Activated naive CD8-positive, alpha-beta T cell treated with anti-CD3 and anti-CD28 coated beads, Interleukin-2, amount 50 U/mL, for 24 hours (primary cell): ENCODE measurements around the gene SIGLEC1.

Experiments
- ATAC-seq: fragments of 150-1000 bp; cut with Tn5 transposase; one replicate; pipeline ENCODE4 v1.10.0; 2021
- DNase-seq: peaks from one replicate; pipeline ENCODE4 v3.0.0; 2021
- H3K27ac Mint-ChIP-seq: one replicate; pipeline ENCODE4 v1.8.0; 2021; ENCODE audit warnings: mild to moderate bottlenecking, mixed read lengths
- H3K27me3 Mint-ChIP-seq: one replicate; pipeline ENCODE4 v1.8.0; 2021; ENCODE audit warnings: mixed read lengths
- H3K36me3 Mint-ChIP-seq: one replicate; pipeline ENCODE4 v1.8.0; 2021; ENCODE audit warnings: low read depth, mixed read lengths
- H3K4me1 Mint-ChIP-seq: one replicate; pipeline ENCODE4 v1.8.0; 2021; ENCODE audit warnings: mixed read lengths
- H3K4me3 Mint-ChIP-seq: one replicate; pipeline ENCODE4 v1.8.0; 2021; ENCODE audit warnings: mild to moderate bottlenecking, moderate library complexity, mixed read lengths
- H3K9me3 Mint-ChIP-seq: one replicate; pipeline ENCODE4 v1.8.0; 2021; ENCODE audit warnings: mixed read lengths

The SIGLEC1 gene

DNA sequence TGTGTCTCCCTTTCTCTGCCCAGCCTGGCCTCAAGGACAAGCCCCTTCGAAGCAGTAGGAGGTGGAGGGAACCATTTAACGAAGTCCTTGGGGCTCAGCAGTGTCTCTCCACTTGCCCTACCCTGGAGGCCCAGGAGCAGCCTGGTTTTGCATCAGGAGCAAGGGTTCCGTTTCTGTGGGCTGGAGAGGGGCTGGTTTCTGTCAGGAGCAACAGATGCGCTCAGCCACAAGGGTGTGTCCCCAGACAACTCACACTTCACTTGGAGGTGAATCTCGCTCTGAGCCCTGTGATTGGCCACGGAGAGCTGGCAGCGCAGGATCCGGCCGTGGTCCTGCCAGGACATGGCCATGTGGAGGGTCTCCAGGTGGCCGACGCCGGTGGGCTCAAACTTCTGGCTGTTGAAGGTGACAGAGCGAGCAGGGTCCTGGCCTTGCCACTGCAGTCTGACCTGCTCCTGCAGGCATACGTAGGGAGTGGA lies 6.9 kb downstream of the SIGLEC1 start:
- ATAC-seq (no peak), DNase-seq (no peak)
- no peaks in the 10 kb centered on the region for H3K36me3 Mint-ChIP-seq
- H3K9me3 Mint-ChIP-seq = no peaks in the 10 kb centered on the region
- H3K27me3 Mint-ChIP-seq = no peaks in the 10 kb centered on the region
- H3K4me1 Mint-ChIP-seq = no peaks in the 10 kb centered on the region
- H3K27ac Mint-ChIP-seq = no peak overlapping the region
- no peak overlapping the region for H3K4me3 Mint-ChIP-seq

- no peak overlapping the region for H3K27ac Mint-ChIP-seq
- ATAC-seq (no peak), DNase-seq (no peak)
- no peak overlapping the region for H3K4me3 Mint-ChIP-seq
- no peaks in the 10 kb centered on the region for H3K36me3 Mint-ChIP-seq
- H3K27me3 Mint-ChIP-seq = no peaks in the 10 kb centered on the region
- no peaks in the 10 kb centered on the region for H3K4me1 Mint-ChIP-seq
- H3K9me3 Mint-ChIP-seq = no peaks in the 10 kb centered on the region
Observed at GRCh38 chr20:3704087-3704486, 8.3 kb downstream of the SIGLEC1 start.

DNA sequence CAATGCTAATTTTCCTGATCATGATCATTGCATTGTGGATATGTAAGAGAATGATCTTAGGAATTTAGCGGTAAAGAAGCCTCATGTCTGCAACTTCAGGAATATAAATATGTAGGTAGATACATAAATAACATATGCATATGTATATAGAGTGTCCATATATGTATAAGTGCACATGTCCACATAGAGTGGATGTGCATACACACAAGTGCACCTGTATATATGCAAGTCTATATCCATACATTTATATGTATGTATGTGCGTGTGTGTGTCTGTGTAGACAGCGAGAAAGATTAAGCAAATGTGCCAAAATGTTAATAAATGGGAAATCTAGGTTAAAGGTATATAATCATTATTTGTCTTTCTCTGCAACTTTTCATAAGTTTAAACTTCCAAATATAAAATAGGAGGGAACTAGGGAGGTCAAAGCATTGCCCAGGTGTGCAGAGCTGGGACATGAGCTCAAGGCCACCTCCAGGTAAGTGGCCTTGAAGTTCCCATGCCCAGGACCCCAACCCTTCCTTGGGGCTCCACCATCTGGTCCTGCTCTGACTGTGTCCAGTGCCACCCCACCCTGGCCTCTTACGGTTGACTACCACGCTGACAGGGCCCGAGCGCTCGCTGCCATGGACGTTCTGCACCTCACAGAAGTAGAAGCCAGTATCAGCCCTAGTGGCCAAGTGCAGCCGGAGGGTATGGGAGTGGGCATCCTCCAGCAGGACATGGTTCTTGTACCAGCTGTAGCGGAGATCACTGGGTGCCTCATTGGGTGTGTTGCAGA lies 9.6 kb downstream of the SIGLEC1 start:
- Mint-ChIP-seq H3K27ac (no peak overlapping the region), H3K27me3 (no peaks in the 10 kb centered on the region), H3K4me1 (no peaks in the 10 kb centered on the region), H3K36me3 (no peaks in the 10 kb centered on the region), H3K9me3 (no peaks in the 10 kb centered on the region), H3K4me3 (no peak overlapping the region)
- no peak for DNase-seq
- ATAC-seq = no peak

DNA sequence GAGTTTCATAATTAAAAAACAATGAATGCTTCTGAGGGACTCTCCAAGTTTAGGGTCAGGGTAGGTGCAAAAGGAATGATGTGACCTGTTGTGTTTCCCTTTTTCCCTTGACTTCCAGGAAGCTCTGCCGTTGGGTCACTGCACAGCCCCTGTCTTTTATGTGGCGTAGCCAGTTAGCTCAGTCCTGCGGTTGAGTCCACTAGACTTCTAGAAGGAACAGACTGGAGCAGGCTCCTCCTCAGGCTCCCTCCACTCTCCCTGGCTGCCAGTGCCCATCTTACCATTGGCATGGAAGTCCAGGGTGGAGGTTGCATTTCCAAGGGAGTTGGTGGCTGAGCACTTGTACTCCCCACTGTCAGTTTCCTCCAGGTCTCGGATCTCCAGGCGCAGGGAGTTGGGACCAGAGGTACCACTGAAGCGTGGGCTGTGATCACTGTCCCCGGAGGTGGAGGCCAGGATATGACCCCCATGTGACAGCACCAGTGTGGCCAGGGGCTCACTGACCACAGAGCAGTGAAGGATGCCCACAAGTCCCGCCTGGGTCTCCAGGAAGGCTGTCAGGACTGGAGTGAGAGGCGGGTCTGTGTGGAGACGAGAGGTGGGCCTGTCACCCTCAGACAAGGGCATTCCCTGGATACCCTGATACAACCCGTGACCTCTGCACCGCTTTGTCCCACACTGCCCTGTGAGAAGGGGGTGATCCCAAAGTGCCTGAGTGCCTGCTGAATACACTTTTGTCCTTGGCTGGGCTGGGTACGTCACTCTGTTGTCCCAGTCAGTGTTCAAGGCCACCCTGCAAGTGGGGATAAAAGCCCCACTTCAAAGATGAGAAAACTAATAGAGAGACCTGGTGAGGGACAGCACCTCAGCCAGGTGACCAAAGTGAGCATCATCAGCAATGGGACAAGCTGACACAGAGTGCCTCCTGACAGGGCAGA lies 11.1 kb downstream of the SIGLEC1 start:
- H3K4me3 Mint-ChIP-seq = no peak overlapping the region
- no peaks in the 10 kb centered on the region for H3K27me3 Mint-ChIP-seq
- no peaks in the 10 kb centered on the region for H3K4me1 Mint-ChIP-seq
- ATAC-seq (no peak), DNase-seq (no peak)
- no peaks in the 10 kb centered on the region for H3K36me3 Mint-ChIP-seq
- H3K27ac Mint-ChIP-seq = no peak overlapping the region
- no peaks in the 10 kb centered on the region for H3K9me3 Mint-ChIP-seq

GRCh38 chr20:3699037-3699436 lies 13.4 kb downstream of the SIGLEC1 start:
- H3K27ac Mint-ChIP-seq = no peak overlapping the region
- no peak for ATAC-seq

DNA sequence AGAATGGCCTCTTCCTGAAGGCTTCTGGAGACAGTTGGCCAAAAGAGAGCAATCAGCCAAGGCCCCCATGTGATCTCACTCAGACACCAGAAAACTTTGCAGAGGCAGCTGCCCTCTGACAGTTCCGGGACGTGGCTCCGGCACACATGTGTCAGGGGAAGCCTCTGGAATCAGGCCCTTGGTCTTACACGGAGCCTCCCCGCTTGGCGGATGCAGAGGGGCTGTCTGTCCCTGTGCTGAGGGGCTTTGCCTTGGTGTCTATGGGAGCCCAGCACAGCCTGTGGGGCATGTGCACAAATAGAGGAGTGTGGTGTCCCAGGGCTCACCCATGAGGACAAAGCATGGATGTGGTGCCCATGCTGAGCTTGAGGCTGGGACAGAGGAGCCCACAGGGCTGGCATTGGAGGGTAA lies 13.8 kb downstream of the SIGLEC1 start:
- no peaks in the 10 kb centered on the region for H3K9me3 Mint-ChIP-seq
- H3K4me3 Mint-ChIP-seq = no peak overlapping the region
- ATAC-seq (no peak), DNase-seq (no peak)
- H3K4me1 Mint-ChIP-seq = no peaks in the 10 kb centered on the region
- H3K36me3 Mint-ChIP-seq = no peaks in the 10 kb centered on the region
- H3K27ac Mint-ChIP-seq = no peak overlapping the region
- H3K27me3 Mint-ChIP-seq = no peaks in the 10 kb centered on the region

More at GRCh38 chr20:3699037-3699436, 13.4 kb downstream of the SIGLEC1 start:
- Mint-ChIP-seq H3K9me3 (no peaks in the 10 kb centered on the region), H3K36me3 (no peaks in the 10 kb centered on the region), H3K27me3 (no peaks in the 10 kb centered on the region), H3K4me3 (no peak overlapping the region), H3K4me1 (no peaks in the 10 kb centered on the region)
- DNase-seq = no peak

GRCh38 chr20:3697588-3698305 lies 14.7 kb downstream of the SIGLEC1 start:
- H3K36me3 Mint-ChIP-seq = no peaks in the 10 kb centered on the region
- ATAC-seq = no peak
- H3K4me3 Mint-ChIP-seq = no peak overlapping the region
- H3K9me3 Mint-ChIP-seq = no peaks in the 10 kb centered on the region
- no peaks in the 10 kb centered on the region for H3K4me1 Mint-ChIP-seq
- H3K27me3 Mint-ChIP-seq = no peaks in the 10 kb centered on the region
- DNase-seq = no peak
- H3K27ac Mint-ChIP-seq = no peak overlapping the region

GRCh38 chr20:3696745-3697587 lies 15.4 kb downstream of the SIGLEC1 start:
- Mint-ChIP-seq H3K27ac (no peak overlapping the region), H3K36me3 (no peaks in the 10 kb centered on the region), H3K9me3 (no peaks in the 10 kb centered on the region), H3K27me3 (no peaks in the 10 kb centered on the region), H3K4me1 (no peaks in the 10 kb centered on the region), H3K4me3 (no peak overlapping the region)
- ATAC-seq (no peak), DNase-seq (no peak)

- no peaks in the 10 kb centered on the region for H3K9me3 Mint-ChIP-seq
- DNase-seq (no peak), ATAC-seq (no peak)
- no peak overlapping the region for H3K4me3 Mint-ChIP-seq
- no peak overlapping the region for H3K27ac Mint-ChIP-seq
- no peaks in the 10 kb centered on the region for H3K27me3 Mint-ChIP-seq
- H3K36me3 Mint-ChIP-seq = no peaks in the 10 kb centered on the region
- no peaks in the 10 kb centered on the region for H3K4me1 Mint-ChIP-seq
Observed at GRCh38 chr20:3696200-3696599, 16.2 kb downstream of the SIGLEC1 start.

DNA sequence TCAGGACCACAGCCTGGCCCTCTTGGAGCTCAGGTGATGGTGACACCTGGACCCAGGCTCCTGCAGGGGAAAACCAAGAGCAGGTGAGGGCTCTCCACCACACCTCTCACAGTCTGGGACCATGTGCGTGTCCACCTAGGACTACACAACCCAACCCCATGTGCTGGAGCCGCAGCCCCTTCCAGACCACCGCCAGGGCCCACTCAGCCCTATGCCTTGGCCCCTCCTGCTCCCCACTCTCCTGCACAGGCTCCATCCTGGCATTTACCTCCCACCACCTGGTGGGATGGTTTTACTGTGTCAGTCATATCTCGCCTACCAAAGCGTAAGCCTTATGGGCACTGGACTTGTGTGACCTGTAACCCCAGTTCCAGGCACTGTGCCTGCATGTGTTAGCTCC lies 17.5 kb downstream of the SIGLEC1 start:
- Mint-ChIP-seq H3K27me3 (no peaks in the 10 kb centered on the region), H3K4me3 (no peak overlapping the region), H3K36me3 (no peaks in the 10 kb centered on the region), H3K27ac (no peak overlapping the region), H3K4me1 (no peaks in the 10 kb centered on the region), H3K9me3 (no peaks in the 10 kb centered on the region)
- DNase-seq (no peak), ATAC-seq (no peak)

- H3K9me3 Mint-ChIP-seq = no peaks in the 10 kb centered on the region
- H3K27me3 Mint-ChIP-seq = no peaks in the 10 kb centered on the region
- no peak for DNase-seq
- no peaks in the 10 kb centered on the region for H3K4me1 Mint-ChIP-seq
- H3K36me3 Mint-ChIP-seq = no peaks in the 10 kb centered on the region
- ATAC-seq = no peak
- H3K4me3 Mint-ChIP-seq = no peak overlapping the region
- no peak overlapping the region for H3K27ac Mint-ChIP-seq
Observed at GRCh38 chr20:3693376-3693775, 19.0 kb downstream of the SIGLEC1 start.

DNA sequence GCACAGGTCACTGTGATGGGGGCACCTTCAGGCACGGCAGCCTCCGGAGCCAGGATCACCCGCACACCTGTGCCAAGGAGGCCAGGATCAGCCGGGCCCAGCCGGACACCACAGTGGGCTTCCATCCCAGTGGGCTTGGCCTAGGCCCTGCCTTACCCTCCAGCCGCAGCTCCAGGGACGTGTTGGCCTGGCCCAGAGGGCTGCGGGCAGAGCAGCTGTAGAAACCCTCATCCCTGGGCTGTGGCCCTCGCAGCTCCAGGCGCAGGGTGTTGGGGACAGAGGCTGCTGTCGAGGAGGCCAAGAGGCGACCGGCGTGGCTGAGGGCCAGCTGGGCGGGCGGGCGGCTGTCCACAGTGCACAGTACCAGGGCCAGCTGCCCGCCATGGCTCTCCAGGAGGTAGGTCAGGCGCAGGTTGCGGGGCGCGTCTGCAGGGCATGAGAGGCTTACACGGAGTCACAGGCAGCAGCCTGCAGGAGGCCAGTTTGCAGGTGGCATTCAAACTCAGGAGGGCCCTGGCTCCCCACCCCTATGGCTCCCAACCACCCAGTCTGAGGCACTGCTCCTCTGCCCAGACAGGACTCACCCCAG lies 19.6 kb downstream of the SIGLEC1 start:
- Mint-ChIP-seq H3K27ac (no peak overlapping the region), H3K4me1 (no peaks in the 10 kb centered on the region), H3K27me3 (no peaks in the 10 kb centered on the region), H3K9me3 (no peaks in the 10 kb centered on the region), H3K36me3 (no peaks in the 10 kb centered on the region), H3K4me3 (no peak overlapping the region)
- ATAC-seq (no peak), DNase-seq (no peak)

DNA sequence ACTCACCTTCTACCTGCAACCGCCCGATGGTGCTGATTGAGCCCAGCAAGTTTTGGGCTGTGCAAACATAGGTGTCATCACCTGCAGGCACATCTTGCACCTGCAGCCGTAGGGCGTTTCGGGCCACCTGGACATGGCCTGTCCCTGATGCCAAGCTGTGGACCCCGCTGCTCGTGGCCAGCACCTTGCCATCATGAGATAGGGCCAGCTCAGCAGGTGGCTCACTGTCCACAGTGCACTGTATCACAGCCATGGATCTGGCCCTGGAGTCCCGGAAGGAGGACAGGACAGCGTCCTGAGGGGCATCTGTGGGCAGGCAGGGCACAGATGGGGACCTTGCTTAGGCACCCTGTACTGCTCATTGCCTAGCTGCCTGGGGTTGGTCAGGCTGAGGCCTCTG lies 20.5 kb downstream of the SIGLEC1 start:
- H3K36me3 Mint-ChIP-seq = no peaks in the 10 kb centered on the region
- no peak overlapping the region for H3K27ac Mint-ChIP-seq
- H3K27me3 Mint-ChIP-seq = no peaks in the 10 kb centered on the region
- DNase-seq = no peak
- ATAC-seq = no peak
- no peak overlapping the region for H3K4me3 Mint-ChIP-seq
- no peaks in the 10 kb centered on the region for H3K9me3 Mint-ChIP-seq
- no peaks in the 10 kb centered on the region for H3K4me1 Mint-ChIP-seq
